GM21526 (cell line): Measurements from ENCODE around the gene SEPTIN3.

ENCODE experiments used
- ATAC-seq: cut with Tn5 transposase; IDR thresholded peaks from one replicate; pipeline ENCODE4 v1.9.1; 2021; ENCODE audit warnings: moderate library complexity; ENCODE audit not compliant: unreplicated experiment, low FRiP score

SEPTIN3 gene

DNA sequence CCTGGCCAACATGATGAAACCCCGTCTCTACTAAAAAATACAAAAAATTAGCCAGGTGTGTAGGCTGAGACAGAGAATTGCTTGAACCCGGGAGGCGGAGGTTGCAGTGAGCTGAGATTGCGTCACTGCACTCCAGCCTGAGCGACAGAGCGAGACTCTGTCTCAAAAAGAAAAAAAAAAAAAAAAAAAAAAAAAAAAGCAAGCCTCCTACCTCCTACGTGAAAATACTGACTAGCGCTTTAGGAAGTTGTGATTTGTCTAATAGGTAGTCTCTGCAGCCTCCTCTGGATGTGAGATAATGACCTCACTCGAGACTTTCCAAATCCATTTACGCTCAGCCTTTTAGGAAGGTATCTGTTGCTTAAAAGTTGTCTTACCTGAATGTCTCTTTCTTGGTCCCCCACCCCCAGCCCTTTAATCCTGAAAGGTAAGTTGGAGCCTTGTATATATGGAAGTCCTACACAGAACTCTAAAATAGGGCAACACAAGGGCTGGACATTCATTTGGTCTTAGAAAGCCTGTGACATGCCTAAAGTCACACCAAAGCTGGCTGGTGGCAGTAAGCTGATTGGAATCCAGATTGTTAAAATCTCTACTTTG is 5.5 kb downstream of the SEPTIN3 start:
- no peak for ATAC-seq

DNA sequence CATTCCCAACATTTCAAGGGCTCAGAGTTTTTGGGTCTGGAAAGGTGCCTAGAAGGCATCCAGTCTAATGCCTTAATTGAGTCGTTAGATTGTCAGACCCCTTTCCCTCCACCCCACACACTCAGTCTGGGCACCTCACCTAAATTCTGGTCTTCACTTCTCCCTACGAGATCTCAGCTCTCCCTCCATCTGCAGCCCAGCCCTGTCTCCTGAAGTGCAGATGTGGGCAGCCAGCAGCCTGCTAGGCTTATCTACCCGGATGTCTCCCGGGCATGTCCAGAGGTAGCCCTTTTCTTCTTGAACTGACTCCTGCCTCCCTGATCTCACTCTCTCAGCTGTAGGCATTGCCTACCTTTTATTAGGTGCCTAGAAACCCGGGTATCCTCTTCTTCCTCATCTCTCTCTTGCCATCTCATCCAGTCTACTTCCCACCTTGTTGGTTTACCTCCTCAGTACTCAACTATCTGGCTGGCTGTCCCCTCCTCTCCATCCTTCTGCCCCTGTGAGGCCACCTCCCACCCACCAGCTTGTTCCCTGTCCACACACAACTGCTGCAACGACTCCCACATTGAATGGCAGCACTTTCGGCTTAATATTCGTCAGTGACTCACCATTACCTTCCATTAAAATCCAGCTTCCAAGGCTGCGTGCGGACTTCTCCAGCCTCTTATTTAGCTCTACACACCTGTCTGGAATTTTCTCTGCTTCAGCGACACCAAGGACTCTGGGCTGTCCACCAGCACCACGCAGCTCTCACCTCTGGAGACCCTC is 6.2 kb downstream of the SEPTIN3 start:
- no peak for ATAC-seq

DNA sequence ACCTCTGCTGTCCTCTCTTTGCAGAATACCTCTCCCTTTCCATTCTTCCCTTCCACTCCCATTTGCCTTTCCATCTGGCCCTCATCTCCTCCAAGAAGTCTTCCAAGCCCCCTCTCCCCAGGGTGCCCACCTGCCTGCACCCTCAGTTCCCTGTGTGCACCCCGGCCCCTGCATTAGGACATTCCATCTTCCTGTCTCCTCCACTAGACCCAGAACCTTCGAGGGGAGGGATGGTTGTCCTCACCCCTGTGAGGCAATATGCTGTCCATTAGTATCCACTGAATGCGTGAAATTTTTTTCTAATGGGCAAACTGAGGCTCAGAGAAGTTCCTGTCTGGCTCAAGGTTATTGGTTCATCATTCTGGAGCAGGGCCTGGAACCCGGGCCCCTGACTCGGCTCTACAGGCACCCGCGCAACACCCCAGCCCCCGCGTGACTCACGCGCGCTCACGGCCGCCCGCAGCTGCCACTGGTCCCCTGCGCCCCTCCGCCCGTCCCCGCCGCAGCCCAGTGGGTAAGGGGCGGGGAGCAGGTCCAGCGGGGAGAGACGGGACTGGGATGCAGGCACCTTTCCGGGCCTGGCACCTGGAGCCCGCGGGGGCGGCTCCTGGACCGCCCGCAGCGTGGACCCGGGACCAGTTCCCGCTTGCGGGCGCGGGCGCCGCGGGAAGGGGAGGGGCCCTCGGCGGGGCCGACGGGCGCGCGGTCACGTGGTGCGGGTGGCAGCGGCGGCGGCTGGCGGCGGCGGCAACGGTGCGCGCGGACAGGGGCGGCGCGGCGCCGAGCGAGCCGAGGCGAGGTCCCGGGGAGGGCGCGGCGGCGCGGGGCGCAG is 7.0 kb downstream of the SEPTIN3 start:
- ATAC-seq: no peak

DNA sequence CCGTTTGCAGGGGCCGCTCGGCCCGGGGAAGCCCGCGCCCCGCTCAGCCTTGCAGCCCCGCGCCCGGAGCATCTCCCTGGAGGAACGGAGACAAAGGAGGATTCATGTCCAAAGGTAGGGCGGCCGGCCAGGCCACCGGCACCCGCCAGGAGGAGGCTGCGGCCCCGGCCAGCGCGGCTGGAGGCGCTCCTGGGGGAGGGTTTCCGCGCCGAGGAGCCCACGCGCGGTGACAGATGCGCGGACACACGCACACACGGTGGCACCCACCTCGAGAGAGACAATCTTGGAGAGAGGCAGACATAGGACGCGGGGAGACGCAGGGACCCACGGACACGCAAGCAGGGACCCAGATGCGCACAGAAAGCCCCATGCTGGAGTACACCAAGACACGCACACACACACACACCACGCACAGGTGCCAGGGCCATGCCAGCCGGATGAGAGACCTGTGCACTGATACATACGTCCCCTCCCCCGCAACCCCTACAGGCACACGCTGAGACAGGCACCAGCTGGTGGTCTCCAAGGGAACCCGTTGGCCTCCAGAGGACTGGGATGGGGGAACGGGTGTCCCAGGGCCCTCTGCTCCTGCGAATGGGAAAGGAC is 7.8 kb downstream of the SEPTIN3 start:
- ATAC-seq: no peak

DNA sequence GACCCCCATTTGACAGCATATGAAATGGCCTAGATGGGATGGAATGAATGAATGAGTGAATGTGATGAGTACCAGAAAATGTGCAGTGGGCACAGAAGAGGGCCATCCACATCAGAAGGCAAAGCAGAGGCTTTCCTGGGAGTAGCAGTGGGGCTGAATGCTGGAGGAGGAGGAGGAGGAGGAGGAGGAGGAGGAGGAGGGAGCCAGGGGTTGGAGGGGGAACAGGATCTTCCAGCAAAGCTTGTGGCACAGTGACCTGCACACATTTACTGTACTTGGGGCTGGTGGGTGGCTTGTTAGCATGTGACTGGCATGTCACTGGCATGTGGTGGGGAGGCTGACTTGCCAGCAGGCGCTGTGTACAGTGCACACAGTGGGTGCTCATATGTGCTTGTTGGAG is 9.5 kb downstream of the SEPTIN3 start:
- no peak for ATAC-seq

DNA sequence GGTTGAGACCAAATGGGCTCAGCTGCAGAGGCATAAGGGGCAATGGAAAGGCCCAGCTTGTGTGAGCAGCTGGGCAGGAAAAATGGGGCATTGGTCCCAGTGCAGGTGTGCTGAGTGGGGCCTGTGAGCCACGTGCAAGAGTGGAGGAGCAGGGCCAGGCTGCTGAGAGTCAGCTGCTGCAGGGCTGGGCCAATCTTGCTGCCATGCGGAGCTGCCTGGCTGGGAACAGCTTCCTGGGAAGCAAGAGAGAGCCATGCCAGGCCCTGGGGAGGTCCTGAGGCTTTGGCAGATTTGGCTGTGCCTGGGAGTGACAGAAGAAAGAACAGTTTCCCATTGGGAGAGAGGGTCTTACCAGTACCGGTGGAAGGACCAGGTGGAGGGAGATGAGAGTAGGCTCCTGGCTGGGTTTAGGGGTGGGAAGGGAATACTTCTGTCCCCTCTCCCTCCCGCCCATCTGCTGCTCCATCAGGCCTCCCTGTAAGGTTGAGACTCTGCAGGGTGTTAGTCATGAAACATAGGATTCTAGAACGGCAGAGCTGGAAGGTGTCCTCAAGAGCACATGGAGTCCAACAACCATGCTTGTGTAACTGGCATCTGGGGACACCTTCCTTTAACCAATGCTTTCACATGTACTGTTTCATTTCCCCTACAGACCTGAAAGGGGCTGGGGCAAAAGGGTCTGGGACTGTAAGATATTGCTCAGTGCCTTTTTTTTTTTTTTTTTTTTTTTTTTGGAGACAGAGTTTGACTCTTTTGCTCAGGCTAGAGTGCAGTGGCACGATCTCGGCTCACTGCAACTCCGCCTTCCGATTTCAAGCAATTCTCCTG is 10.4 kb downstream of the SEPTIN3 start:
- no peak for ATAC-seq

DNA sequence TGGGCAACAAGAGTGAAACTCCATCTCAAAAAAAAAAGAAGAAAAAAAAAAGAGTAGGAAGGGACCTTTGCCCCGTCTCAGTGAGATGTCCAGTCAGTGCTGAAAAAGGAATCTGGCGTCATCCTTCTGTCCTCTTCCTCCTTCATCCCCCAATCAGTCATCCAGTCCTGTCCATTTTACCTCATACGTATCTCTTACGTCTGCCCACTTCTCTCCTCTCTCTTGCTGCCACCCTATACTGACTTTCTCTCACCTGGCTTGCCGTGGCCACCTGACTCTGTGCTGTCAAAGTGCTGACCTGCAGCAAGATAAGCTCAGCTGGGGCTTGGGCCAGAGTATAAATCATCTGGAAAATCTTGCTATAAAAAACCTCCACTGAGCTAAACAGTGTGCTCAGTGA is 13.6 kb downstream of the SEPTIN3 start:
- no peak for ATAC-seq

DNA sequence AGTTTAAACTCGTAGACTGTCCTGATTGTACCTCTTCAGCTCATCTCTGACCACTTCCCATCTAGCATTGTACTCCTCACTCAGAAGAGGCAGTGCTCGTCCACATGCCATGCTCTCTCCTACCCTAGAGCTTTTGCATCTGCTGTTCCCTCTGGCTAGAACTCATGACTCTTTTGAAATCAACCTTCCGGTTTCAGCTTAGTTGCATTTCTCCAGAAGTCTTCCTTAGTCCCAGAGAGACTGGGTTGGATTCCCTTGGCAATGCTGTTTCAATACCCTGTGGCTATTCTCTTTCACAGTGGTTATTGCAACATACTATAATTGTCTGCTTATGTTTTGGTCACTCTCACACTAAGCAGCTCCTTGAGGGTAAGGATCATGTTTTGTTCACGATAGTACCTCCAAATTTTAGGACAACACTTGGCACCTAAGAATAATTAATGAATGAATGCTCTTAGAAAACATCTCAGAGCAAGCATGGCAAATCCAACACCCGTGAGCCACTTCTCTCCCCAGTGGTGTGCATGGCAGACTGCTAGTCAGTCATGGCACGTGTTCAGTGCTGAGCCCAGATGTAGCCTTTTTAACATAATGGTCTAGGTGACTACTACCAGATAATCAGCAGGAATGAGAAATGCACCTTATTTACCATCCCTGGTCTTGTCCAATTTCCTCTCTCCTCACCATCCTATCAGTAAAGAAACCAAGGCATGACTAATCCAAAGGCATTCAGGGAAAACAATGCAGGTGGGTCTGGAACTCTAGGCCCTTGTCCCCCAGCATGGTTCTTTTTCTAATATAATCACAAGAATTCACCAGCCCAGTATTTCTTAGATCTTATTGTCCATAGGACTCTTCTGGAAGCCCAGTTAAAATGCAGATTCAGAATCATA is 14.5 kb downstream of the SEPTIN3 start:
- no peak for ATAC-seq

DNA sequence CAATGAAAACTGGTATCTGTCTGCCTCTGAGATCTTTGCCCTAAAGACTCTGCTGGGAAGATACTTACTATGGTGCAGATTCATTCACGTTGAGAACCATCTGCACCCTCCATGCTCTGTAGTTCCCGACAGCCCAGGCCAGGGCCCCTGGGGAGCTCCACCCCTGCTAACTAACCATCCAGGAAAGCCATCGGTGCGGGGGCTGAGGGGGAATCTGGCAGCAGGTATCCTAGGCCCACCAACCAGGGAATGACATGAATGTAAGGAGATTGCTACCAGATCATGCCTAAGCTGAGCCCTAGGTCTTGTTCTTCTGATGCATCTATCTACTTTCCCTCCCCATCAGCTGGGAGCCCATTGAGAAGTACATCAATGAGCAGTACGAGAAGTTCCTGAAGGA is 18.0 kb downstream of the SEPTIN3 start:
- ATAC-seq: no peak

DNA sequence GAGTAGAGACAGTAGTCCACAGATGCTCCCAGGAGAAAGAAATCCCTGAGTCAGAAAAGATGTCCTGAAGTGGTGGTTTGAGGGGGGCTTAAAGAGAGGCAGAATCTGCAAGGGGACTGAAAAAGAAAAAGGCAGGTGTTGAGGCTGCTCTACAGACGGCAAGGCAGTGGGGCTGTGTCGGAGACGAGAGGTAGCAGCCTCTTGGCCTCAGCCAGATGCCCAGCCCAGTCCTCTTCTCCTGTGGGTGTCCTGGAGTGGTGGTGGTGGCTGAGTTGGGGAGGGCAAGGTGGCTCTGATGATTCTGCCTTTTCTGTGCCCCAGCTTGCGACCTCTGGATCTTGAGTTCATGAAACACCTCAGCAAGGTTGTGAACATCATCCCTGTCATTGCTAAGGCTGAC is 20.0 kb downstream of the SEPTIN3 start:
- no peak for ATAC-seq

DNA sequence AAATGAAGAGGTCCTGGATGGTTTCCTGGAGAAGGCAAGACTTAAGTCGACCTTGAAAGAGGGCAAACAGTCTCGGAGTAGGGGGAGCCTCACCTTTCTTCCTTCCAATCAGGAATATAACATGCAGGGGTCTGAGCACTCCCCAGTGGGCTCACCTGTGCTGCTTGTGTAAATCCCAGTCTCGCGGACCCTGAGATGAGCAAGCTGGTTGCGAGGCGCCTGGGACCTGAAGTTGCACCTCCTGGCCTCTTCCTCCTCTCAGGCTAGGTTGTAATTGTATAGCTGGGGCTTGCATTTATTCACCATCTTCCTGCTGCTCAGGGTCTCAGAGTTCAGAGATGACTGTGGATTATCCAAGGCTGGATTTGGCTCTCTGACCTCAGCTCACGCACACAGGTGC is 21.9 kb downstream of the SEPTIN3 start:
- no peak for ATAC-seq

DNA sequence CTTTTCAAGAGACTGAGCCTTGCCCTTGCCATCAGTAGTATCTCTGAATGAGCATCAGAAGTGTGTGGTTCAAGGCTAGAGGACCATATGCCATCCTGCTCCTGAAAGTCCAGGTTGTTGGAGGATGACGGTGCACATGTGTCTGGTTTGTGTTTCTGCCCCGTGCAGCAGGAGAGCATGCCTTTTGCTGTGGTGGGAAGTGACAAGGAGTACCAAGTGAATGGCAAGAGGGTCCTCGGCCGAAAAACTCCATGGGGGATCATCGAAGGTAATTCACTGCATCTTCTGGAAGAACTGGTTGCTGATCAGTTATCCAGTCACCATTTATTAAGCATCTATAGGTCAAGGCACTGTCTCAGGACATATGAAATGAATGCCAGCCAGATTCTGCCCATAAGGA is 23.3 kb downstream of the SEPTIN3 start:
- no peak for ATAC-seq

DNA sequence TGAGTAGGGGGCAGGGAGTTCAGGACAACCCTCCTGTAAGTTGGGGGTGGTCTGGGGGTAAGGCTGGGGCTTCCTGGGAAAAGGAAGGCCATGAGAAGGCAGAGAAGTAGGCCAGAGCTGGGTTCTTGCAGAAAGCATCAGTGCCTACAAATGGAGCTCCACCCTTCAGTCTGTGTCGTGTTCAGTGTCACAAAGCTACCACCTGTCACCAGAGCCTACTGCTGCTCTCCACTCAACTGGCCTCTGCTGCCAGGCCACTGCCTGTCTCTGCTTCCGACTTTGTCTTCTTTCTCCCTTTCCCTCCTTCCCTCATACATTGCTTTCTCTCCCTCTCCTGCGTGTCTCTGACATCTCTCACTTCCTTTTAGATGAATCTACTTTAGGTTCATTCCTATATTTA is 26.0 kb downstream of the SEPTIN3 start:
- ATAC-seq: no peak

DNA sequence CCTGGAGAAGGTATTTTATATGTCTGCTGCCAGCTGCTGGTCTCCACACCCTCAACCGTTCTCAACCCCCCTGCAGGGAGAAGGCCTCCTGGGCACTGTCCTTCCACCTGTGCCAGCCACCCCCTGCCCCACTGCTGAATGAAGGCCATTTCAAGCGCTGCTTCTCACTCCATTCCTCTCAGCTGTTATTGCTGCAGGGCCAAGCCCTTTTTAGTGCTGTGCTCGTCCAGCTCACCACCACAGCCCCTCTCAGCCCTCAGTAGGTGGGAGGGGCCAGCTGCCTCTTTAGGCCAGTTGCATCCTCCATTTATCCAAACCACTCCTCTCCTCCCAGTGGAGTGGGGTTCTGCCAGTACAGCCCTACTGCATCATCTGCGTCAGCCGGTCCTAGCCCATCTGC is 27.6 kb downstream of the SEPTIN3 start:
- ATAC-seq: no peak

DNA sequence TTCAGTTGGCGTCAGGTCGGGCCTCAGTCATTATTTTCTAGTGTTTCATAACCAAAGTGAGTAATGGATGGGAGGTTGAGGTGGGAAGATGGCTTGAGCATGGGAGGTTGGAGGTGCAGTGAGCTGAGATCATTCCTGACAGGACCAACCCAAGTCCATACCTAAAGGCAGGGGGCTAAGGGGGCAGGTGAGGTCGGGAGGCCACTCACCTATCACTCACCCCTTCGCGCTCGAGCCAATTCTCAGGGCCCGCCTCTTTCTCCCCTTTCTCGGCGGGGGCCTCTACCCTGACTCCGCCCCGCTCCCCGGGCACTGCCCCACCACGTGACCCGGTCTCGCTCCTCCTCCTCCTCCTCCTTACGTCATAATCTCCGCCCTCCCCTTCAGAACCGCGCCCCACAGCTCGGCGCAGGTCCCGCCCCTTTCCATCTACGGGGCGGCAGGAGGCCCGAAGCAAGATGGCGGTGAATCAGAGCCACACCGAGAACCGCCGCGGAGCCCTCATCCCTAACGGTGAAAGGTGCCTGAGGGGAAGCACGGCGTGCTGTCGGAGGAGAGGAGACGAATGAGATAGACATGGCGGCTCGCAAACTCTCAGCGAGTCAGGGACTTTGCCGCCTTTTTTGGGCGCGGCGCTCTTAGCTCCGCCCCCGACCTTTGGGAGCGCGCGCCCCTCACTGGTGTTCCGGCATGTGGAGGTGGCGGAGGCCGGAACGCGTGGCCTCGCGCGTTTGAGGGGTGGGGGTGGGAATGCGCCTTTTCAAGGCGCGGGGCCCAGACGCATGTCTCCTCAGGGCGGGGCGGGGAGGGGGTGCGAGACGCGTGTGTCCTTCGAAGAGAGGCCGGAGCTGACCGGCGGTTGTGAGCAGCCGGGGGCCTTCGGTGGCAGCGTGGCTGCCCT is 29.4 kb downstream of the SEPTIN3 start, which contains the start of gene WBP2NL:
TSS of gene WBP2NL (plus strand) at position 428 of the 901 bp plus-strand sequence. CDS start at position 459, 31 bp downstream.
- no peak for ATAC-seq

DNA sequence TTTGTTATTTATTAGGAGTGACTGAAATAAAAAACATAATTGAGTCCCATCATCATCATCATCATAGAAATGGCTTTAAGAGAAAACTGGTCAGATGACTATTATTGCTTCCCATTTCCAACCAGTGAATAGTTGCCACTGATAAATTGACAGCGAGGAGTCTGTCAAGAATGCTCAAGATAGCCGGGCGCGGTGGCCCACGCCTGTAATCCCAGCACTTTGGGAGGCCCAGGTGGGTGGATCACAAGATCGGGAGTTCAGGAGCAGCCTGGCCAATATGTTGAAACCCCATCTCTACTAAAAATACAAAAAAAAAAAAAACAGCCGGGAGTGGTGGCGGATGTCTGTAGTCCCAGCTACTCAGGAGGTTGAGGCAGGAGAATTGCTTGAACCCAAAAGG is 31.2 kb downstream of the SEPTIN3 start:
- ATAC-seq: no peak

DNA sequence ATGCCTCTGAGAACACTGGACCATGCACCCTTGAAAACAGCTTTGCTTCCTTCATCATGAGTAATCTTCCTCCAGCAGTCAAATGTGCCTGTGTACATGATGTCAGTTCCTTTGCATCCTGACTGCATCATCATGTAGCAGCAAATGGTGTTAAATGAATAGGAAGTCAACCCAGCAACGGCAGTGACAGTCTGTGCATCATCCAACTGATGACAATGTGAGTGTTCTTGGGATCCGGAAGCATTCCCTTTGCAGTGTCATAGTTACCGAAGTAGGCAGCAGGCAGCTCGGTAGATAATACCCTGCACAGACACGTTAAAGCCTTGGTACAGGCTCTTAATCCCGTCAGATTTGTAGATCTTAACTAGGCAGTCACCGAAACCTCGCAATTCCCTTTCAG is 31.9 kb downstream of the SEPTIN3 start:
- no peak for ATAC-seq

DNA sequence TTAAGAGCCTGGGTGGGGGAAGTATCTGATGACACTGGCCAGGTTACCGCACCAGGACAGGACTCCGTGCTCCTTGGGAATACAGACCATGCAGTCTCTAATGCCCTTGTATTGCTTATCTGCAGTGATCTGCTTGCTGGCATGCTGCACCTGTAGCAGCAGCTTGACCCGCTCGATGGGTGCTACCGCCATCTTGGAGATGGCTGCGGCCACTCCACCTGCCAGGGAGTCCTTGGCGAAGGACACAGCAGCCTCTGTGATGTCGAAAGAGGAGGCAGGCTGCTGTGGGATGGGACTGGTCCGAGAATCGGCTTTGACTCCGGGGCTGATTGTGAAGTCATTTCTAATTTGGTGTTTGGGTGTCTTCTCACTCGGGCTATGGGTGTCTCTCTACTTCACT is 32.5 kb downstream of the SEPTIN3 start:
- ATAC-seq: no peak
